Activated CD8-positive, alpha-beta memory T cell treated with anti-CD3 and anti-CD28 coated beads, Interleukin-2, amount 50 U/mL, for 48 hours (primary cell): Measurements from ENCODE around the gene LMTK2.

Experiments
- DNase-seq: peaks from one replicate; pipeline ENCODE4 v3.0.0-alpha.2; 2020

LMTK2 gene

DNA sequence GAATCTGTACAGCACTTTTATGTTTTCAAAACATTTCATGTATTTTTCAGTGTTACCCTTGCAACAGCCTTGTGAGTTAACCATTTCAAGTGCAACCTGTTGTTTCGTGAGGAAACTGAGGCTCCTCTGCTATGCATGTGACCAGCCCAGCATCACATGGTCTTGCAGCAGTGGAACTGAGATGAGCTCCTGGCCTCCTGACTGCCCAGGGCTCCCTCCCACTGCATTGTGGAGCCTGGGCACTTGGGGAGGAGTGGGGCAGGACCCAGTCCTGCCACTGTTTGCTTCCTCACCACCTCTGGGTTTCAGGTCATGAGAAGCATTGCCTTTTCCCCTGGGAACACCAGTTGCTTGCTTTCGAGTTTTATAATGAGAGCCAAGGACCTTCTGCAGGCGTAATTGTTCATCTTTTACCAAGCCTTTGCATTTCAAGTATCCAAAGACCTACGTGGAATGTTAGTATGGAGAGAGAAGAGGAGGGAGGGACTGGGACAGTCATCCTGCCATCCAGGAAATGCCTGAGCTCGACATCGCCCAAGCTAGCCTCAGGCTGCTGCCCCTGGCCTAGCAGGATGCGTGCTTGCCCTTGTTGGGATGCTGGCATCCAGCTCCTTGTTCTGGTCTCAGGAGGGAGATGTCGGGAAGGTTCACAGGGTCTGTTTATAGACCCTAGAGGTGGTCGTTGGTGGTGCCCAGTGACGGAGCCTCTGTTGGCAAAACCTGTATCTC lies 72.3 kb downstream of the LMTK2 start:
- DNase-seq = no peak

- no peak for DNase-seq
These were observed 74.1 kb downstream of the LMTK2 start for GRCh38 chr7:98180751-98181150.

DNA sequence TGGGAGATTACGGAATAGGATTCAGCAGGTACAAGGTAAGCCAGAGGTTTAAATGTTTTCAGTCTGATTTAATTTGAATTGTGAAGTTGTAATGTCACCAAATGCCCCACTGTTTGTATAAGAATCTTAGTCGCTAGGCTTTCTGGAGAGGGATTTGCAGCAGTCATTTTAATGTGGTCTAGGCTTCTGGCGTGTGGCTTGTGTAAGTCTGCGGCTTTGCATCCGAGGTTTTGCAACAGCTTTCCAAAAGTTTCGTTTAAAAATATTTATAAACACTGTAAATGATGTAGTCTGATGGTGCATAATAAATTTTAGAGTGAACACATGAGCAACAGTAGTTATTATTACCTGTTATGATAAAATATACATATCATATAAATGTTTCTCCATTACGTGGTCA lies 78.4 kb downstream of the LMTK2 start:
- no peak for DNase-seq

DNA sequence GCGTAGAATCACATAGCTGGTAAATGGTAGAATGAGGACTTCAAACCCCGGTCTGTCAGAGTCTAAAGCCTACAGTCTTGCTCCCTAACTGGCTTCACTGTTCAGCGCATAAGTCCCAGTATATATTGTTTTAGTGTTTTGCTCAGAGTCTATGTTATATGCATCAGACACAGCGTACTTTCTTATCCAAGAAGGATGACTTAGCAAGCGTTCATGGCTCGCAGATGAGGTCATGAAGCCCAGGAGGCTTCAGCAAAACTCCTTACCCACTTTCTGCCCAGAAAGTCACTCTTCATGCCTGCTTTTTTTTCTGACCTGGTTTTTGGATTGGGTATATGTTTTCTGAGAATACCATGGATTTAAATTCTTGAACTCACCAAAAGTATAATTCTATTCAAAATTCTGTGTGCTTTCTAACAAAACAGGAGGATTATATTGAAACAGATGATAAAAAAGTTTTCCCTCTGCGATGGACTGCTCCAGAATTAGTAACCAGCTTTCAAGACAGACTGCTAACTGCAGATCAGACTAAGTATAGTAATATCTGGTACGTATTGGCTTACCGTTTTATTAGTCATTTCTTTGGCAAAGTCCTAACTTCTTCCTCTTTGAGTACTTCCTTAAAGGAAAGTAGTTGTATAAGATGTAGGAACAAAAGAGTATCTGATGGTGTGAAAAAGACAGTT lies 79.9 kb downstream of the LMTK2 start:
- no peak for DNase-seq

GRCh38 chr7:98187138-98187502 lies 80.5 kb downstream of the LMTK2 start:
- DNase-seq = no peak

- peak; percentile 23 for DNase-seq
These were observed 82.9 kb downstream of the LMTK2 start for GRCh38 chr7:98189559-98189958.

GRCh38 chr7:98191668-98192431 lies 85.2 kb downstream of the LMTK2 start:
- peak; percentile 29 for DNase-seq

DNA sequence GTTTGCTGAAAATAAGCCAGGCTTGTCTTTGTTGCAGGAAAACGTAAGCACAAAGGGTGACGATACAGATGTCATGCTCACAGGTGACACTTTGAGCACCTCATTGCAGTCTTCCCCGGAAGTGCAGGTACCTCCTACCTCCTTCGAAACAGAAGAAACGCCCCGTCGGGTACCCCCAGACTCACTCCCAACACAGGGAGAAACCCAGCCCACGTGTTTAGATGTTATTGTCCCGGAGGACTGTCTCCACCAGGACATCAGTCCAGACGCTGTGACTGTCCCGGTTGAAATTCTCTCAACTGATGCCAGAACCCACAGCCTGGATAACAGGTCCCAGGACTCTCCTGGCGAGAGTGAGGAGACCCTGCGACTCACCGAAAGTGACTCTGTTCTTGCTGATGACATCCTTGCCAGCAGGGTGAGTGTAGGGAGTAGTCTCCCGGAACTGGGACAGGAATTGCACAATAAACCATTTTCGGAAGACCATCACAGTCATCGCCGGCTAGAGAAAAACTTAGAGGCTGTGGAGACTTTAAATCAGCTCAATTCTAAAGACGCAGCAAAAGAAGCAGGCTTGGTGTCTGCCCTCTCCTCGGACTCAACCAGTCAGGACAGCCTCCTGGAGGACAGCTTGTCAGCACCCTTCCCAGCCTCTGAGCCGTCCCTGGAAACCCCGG lies 86.3 kb downstream of the LMTK2 start:
- peak; percentile 37 for DNase-seq

GRCh38 chr7:98193474-98194180 lies 87.0 kb downstream of the LMTK2 start:
- DNase-seq = peak; percentile 39

DNA sequence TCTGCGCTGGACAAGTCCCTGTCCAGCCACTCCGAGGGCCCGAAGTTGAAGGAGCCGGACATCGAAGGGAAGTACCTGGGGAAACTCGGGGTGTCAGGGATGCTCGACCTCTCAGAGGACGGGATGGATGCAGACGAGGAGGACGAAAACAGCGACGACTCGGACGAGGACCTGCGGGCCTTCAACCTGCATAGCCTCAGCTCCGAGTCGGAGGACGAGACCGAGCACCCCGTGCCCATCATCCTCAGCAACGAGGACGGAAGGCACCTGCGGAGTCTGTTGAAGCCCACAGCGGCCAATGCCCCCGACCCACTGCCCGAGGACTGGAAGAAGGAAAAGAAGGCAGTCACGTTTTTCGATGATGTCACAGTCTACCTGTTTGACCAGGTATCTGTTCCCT lies 87.5 kb downstream of the LMTK2 start:
- no peak for DNase-seq

GRCh38 chr7:98194672-98195457 lies 88.2 kb downstream of the LMTK2 start:
- peak; percentile 34 for DNase-seq

- peak; percentile 15 for DNase-seq
These were observed 90.3 kb downstream of the LMTK2 start for GRCh38 chr7:98196706-98197605.

GRCh38 chr7:98199131-98199530 lies 92.5 kb downstream of the LMTK2 start:
- no peak for DNase-seq

GRCh38 chr7:98200364-98200763 lies 93.7 kb downstream of the LMTK2 start:
- DNase-seq = peak; percentile 54

DNA sequence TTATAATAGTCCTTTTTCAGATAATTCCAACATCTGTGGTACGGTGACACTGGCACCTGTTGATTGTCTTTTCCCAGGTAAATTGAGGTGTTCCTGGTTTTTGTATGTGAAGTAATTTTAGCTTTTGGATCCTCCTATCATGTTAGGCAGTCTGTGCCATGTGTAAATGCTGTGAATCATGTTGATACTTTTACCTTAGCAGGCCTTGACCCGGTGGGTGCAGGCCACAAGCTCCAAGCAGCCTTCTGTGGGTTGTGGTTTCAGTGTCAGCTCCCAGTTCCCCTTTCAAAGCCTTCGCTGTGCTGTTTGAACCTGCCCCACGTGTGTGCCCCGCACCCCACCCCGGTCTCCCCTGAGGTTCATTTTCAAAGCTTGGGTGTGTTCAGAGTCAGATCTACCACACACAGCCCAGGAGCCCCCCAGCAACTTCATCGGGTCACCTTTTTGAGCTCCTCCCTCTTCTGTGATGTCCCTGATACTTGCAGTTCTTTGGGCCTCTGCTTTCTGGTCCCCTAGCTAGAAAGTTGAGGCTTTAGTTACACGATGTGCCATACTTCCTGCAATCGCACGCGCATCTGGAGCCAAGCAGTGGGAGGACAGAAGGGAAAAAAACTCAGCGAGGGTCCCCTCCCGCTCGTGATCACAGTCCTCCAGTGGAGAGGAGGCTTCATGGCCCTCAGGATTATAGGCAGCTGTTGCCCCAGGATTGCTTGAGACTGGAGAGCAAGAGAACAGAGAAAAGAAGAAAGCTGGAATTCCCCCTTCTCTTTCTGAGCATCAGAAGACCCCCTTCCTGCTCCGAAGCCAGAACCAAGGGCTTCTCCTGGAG lies 95.9 kb downstream of the LMTK2 start:
- peak; percentile 82 for DNase-seq

DNA sequence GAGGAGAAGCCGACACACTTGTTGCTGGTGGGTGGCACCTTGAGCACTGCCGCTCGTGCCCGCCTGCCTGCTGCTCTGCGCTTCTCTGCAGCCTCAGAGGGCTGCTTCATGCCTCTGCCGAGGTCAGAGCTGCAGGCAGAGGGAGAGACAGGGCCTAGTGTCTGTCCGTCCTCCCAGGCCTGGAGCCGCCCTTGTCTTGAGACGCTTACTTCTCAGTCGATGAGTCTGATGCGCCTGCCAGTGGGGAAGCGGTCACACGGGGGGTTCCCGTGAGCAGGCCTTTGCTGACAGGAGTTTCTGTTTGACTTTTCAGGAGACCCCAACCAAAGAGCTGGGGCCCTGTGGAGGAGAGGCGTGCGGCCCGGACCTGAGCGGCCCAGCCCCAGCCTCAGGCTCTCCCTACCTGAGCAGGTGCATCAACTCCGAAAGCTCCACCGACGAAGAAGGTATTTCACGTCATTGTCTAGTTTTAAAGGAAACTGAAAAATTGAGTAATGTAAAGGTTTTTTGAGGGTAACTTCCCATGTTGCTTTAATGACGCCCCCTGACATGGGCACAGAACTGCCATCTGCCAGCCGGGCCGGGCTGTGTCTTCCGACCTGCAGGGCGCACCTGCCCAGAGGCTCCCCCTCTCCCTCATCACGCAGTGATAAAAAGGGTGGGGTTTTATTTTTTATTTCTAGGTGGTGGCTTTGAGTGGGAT lies 96.8 kb downstream of the LMTK2 start:
- DNase-seq = peak; percentile 67

DNA sequence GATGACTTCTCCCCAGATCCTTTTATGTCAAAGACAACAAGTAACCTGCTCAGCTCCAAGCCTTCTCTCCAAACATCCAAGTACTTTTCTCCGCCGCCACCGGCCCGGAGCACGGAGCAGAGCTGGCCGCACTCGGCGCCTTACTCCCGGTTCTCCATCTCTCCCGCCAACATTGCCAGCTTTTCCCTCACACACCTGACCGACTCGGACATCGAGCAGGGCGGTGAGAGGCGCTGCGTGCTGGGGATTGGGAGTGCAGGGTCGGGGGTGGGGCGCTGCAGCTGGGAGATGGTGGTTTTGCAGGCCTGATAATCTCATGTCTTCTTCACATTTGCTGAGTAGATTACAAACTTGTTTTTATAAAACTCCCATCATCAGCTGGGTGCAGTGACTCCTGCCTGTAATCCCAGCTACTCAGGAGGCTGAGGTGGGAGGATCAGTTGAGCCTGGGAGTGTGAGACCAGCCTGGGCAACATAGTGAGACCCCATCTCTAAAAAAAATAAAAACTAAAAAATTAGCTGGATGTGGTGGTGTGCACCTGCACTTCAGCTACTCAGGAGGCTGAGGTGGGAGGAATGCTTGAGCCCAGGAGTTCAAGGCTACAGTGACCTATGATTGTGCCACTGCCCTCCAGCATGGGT lies 97.4 kb downstream of the LMTK2 start:
- DNase-seq = peak; percentile 40

DNA sequence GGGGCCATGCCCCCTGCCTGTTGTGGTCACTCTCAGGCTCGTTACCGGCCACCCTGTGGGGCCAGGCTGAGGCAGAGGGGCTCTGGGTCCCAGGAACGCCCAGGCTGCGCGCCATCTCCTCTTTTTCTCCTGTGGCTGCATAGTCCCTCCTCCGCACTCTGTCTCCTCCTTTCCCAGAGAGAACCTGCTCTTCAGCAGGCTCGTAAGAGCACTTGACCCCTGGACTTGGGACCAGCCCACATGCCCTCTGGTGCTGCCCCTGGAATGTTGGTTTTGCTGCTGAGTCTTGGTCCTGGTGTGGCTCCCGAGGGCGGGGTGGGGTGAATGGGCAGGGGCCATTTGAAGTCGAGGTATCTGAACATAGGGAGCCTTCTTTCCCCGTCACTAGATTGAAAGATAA lies 98.0 kb downstream of the LMTK2 start:
- peak; percentile 38 for DNase-seq
